ENCODE data around the gene PCP4.

The PCP4 gene

GRCh38 chr21:39976800-39977199 is 109.6 kb downstream of the PCP4 start:
- no peak for DNase-seq

All from fibroblast of skin of right biceps (primary cell).